LoVo (cell line): ENCODE measurements around the gene ZNF383.
"Not testable (repeated sequence)": the region's sequence is repeated elsewhere in the genome, so short reads cannot be mapped to it uniquely, and the experiment has no call there.

Experiments used
- DNase-seq: peaks from one replicate; pipeline ENCODE4 v3.0.0-alpha.2; 2016; ENCODE audit warnings: low spot score

The ZNF383 gene

GRCh38 chr19:37294246-37294645 is 76.2 kb downstream of the ZNF383 start:
- not testable (repeated sequence) for DNase-seq
